GM18870 (cell line): Measurements from ENCODE around the gene ERF.

ENCODE experiments used
- ATAC-seq: cut with Tn5 transposase; IDR thresholded peaks from one replicate; pipeline ENCODE4 v1.9.1; 2021; ENCODE audit warnings: moderate library complexity; ENCODE audit not compliant: unreplicated experiment

Gene ERF

DNA sequence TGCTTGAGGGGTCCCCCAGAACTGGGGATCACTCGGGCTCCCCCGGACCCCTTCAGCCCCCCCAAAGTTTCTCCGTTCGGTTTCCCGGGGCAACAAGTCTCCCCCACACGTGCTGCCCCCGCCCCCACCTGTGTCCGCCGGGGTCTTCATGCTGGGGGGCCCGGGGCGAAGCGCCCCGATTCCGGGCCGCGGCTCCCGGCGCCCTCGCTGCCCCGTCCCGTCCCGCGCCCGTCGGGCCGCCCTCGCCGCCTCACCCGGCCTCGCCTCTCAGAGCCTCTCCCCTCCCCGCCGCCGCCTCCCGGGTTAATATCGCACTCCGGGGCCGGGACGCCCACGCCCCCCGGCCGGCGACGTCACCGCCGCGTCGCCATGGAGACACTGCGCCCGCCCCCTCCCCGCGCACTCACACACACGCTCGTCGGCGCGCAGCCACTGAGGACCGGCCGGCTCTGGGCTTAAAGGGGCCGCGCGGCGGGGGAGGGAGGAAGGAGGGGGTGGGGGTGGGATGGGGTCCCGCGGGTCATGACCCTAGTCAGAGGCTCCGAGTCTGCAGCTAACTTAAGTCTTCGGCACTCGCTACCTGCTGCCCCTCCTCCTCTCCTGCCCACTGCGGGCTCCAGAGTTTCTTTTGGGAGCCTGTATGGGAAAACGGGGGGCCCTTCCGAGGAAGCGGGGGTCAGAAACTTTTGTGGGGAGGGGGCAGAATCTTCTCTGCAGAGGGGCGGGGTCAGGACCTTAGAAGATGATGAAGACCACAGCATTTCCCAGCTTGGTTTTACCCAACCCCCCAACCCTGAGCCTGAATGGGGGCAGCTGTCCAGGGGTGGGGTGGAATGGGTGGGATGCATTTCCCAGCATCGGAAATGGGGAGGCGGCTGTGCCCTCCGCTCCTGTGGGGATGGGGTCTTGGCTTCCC lies at the start of gene ERF:
ERF (minus strand) TSS at position 279 of the 916 bp plus-strand sequence; CDS start at position 150, 129 bp downstream.
- no peak for ATAC-seq

DNA sequence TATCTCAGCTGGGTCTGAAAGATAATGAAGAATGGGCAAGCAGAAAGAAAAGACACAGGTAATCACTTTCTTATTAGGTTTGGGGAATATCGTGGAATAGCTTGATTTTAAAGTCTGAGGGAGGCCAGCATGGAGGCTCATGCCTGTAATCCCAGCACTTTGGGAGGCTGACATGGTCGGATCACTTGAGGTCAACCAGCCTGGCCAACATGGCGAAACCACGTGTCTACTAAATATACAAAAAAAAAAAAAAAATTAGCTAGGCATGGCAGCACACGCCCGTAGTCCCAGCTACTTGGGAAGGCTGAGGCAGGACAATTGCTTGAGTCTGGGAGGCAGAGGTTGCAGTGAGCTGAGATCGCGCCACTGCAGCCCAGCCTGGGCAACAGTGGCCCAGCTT lies 48.9 kb upstream of the ERF start:
- no peak for ATAC-seq

DNA sequence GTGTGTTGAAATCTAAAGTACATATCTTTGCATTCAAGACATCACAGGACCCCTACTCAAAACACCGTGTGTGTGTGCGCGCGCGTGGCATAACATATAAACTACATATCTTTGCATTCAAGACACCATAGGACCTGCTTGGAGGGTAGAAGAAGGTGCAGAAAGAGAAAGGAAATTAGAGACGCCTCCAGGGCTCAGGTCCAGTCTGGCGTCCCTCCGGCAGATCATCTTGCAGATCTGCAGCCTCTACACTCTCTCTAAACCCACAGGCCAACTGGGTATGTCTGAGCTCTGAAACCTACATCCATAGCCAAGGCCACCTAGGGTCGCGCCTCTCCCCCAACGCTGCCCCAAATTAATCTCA lies 48.2 kb upstream of the ERF start:
- no peak for ATAC-seq

DNA sequence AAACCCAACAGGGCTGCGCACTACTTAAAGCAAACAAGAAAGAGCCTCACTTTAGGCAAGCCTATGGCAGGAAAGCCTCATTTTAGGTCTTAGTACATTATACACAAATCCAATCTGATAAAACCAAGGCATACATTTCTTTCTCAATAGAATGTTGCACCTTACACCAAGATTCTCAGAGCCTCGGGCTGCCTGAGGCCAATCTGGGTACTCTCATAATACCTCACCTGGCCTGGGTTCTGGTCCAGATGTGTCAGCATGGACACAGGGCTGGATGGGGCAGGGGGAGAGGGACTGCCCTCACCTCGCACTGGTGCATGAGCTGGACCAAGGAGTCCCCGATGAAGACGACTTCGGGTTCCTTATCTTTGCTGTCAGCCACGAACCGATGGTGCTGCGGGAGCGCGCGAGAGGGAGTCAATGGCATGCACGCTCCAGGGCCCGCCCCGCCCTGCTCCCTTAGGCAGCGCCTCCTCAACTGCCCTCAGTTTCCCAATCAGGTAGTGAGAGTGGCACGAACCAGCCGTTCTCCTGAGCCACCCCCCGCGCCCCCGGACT lies 46.8 kb upstream of the ERF start, which contains the start of gene PRR19:
PRR19 (plus strand) TSS at position 487 of the 558 bp plus-strand sequence. CDS start 7,453 bp downstream, outside the sequence.
- no peak for ATAC-seq

DNA sequence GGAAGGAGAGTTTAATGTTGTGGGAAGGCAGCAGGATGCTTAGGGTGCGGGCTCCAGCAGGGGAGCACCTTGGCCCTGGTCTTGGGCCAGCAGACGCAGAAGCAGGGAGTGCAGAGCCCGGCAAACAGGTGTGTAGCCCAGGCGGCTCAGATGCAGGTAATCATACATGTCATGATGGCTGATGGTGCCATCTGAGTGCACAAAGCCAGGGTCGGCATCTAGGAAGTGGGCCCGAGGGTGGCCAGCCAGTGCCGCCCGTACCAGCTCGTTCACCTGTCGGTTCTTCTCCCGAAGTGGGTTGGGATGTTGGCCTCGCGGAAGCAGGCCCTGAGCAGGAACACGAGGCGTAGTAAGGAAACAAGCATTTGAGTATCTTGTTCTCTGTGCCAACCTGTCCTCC lies 42.1 kb upstream of the ERF start:
- no peak for ATAC-seq

DNA sequence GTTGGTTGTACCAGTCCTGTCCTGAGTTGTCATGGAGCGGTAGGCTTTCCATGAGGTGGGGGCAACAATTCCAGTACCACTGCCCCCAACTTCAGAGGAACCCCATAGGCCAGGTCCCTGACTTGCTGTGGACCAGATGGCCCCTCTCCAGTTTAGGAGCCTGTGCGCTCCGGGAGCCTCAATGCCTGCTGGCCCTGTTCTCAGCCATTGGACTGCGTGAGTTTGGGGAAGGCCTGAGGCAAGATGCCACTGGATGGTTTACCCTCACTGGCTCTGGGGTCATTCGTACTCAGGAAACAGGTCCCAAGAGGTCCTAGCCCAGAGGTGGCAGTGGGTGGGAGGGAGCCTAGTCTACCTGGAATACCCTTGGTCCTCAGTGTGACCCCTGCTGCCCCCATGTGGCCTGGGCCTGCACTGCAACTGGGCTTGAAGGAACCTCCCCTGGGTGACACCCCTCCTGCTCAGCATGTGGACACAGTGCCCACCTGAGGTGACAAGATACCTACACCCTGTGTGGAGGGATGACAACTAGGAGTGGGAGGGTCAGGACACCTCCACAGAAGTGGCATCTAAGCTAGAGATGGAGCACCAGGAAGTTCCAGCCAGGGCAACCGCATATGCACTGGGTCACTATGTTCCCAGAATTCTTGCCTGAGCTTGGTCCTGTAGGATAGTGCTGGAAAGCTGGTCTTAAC lies 41.0 kb upstream of the ERF start:
- ATAC-seq = no peak

DNA sequence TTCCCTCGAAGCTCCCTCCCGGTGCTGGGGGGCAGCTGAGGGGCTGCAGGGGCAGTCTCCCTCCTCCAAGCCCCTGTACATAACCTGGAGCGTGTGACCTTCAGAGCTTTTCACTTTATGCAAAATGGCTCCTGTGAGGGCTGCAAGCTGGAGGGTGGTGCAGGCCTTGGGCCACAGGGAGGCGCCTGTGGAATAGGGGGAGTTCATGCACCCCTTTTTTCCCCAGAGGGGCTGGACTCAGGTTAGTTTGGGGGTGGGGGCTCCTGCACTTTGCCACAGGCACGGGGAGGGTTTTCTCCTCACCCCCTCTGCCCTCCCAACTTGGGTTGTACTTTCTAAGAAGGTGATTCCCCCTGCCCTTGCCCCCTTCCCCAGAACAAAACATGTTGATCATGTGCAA lies 40.4 kb upstream of the ERF start:
- no peak for ATAC-seq

DNA sequence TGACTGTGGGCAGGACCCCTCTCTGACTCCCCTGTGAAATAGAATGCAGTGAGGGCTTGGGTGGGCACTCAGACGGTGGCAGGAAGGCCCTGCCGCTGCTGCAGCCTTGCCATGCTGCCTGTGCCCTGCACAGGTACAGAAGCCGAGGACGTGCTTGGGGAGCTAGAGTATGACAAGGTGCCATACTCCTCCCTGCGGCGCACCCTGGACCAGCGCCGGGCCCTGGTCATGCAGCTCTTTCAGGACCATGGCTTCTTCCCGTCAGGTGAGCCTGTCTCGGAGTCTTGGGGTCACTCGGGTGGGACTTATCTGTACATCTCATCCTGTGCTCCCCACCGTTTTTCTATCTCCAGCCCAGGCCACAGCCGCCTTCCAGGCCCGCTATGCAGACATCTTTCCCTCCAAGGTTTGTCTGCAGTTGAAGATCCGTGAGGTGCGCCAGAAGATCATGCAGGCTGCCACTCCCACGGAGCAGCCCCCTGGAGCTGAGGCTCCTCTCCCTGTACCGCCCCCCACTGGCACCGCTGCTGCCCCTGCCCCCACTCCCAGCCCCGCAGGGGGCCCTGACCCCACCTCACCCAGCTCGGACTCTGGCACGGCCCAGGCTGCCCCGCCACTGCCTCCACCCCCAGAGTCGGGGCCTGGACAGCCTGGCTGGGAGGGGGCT lies 39.7 kb upstream of the ERF start:
- no peak for ATAC-seq

DNA sequence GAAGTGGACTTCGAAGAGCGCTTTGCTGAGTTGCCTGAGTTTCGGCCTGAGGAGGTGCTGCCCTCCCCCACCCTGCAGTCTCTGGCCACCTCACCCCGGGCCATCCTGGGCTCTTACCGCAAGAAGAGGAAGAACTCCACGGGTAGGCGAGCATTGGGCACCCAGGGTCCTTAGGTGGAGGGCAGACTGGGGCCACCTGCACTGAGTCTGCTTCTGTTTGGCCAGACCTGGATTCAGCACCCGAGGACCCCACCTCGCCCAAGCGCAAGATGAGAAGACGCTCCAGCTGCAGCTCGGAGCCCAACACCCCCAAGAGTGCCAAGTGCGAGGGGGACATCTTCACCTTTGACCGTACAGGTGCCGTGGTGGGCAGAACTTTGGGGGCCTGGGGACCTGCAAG lies 39.0 kb upstream of the ERF start:
- ATAC-seq = no peak

DNA sequence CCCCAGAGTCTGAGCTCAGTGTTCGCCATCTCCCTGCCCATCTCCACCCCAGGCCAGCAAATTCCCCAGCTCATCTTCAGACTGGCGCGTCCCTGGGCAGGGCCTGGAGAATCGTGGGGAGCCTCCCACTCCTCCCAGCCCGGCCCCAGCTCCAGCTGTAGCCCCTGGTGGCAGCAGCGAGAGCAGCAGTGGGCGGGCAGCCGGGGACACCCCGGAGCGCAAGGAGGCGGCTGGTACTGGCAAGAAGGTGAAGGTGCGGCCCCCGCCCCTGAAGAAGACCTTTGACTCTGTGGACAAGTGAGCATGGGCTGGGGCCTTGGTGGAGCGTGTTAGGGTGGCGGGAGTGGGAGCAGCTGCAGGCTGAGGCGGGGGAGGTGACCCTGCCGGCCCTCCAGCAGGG lies 38.6 kb upstream of the ERF start:
- ATAC-seq = no peak

DNA sequence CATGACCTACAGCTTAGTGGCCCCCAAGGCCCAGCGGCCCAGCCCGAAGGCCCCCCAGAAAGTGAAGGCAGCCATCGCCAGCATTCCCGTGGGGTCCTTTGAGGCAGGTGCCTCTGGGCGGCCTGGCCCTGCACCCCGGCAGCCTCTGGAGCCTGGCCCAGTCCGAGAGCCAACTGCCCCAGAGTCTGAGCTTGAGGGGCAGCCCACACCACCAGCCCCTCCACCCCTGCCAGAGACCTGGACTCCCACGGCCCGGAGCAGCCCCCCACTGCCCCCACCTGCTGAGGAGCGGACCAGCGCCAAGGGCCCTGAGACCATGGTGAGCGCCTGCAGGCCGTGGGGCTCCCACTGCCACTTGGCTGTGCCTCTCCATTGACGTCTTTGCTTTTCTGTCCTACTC lies 38.0 kb upstream of the ERF start:
- ATAC-seq = no peak

DNA sequence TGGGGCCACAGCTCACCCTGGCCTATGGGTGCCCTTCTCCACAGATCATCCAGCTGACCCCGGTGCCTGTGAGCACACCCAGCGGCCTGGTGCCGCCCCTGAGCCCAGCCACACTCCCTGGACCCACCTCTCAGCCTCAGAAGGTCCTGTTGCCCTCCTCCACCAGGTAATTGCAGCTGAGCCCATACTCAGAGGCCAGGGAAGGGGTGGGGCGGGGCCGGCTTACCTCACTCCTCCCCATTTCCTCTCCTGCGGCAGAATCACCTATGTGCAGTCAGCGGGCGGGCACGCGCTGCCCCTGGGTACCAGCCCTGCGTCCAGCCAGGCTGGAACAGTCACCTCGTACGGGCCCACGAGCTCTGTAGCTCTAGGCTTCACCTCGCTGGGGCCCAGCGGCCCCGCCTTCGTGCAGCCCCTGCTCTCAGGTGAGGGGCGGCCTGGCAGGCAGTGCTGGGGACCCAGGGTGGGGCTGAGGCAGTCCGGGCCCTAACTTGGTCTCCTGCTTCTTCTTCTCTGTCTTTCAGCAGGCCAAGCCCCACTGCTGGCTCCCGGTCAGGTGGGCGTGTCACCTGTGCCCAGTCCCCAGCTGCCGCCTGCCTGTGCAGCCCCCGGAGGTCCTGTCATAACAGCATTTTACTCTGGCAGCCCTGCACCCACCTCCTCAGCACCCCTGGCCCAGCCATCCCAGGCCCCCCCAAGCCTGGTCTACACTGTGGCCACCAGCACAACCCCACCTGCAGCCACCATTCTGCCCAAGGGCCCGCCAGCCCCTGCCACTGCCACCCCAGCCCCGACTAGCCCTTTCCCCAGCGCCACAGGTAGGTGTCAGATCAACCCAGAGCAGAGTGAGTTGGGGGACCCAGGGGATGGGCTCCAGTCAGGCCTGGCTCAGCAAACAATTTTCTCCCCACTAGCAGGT lies 37.4 kb upstream of the ERF start:
- ATAC-seq = no peak

DNA sequence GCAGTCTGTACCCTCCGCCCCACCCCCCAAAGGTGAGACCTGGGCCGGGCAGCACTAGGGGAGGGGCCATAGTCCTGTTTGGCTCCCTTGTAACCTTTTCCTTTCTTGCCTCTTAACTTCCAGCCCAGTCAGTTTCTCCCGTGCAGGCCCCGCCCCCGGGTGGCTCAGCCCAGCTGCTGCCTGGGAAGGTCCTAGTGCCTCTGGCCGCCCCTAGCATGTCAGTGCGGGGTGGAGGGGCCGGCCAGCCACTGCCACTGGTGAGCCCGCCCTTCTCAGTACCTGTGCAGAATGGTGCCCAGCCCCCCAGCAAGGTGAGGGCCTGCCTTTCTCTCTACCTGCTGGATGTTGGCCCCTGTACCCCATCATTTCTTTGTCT lies 36.5 kb upstream of the ERF start:
- no peak for ATAC-seq

DNA sequence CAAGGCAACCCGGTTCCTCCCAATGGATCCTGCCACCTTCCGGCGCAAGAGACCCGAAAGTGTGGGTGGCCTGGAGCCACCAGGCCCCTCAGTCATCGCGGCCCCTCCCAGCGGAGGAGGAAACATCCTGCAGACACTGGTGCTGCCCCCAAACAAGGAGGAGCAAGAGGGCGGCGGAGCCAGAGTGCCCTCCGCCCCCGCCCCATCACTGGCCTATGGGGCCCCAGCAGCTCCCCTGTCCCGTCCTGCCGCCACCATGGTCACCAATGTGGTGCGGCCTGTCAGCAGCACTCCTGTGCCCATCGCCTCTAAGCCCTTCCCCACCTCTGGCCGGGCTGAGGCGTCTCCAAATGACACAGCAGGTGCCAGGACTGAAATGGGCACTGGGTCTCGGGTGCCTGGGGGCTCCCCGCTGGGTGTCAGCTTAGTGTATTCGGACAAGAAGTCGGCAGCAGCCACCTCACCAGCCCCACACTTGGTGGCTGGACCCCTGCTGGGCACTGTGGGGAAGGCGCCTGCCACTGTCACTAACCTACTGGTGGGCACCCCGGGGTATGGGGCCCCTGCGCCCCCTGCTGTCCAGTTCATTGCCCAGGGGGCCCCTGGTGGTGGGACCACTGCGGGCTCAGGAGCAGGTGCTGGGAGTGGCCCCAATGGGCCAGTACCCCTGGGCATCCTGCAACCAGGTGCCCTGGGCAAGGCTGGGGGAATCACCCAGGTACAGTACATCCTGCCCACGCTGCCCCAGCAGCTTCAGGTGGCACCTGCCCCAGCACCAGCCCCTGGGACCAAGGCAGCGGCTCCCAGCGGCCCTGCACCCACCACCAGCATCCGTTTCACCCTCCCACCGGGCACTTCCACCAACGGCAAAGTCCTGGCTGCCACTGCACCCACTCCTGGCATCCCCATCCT lies 35.9 kb upstream of the ERF start:
- ATAC-seq = no peak

DNA sequence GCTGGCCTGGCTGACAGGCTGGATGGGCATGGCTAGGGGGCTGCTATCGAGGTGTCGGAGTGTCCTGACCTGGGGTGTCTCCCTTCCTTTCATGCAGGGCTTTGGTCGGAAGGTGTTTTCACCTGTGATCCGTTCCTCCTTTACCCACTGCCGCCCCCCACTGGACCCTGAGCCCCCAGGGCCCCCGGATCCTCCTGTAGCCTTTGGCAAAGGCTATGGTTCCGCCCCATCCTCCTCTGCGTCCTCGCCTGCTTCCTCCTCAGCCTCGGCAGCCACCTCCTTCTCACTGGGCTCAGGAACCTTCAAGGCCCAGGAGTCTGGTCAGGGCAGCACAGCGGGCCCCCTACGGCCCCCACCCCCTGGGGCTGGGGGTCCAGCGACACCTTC lies 35.2 kb upstream of the ERF start:
- ATAC-seq = no peak

DNA sequence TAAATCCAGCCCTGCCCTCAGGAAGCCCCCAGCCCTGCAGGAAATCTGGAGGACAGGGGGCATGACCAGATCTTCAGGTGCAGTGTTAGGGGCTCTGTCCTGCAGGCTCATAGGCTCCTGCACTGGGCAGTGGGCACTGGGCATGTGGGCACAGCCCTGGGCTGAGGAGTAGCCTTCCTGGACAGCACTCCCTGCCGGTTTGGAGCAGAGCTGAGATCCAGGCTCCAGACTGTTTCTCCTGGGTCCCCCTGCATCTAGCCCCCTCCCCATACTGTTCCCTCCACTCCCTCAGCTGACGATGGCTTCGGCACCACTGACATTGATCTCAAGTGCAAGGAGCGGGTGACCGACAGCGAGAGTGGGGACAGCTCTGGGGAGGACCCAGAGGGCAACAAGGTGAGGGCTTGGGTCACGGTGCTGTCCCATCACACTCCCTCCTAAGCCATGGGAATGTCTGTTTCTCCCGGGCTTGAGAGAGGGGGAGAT lies 34.7 kb upstream of the ERF start:
- ATAC-seq = no peak

DNA sequence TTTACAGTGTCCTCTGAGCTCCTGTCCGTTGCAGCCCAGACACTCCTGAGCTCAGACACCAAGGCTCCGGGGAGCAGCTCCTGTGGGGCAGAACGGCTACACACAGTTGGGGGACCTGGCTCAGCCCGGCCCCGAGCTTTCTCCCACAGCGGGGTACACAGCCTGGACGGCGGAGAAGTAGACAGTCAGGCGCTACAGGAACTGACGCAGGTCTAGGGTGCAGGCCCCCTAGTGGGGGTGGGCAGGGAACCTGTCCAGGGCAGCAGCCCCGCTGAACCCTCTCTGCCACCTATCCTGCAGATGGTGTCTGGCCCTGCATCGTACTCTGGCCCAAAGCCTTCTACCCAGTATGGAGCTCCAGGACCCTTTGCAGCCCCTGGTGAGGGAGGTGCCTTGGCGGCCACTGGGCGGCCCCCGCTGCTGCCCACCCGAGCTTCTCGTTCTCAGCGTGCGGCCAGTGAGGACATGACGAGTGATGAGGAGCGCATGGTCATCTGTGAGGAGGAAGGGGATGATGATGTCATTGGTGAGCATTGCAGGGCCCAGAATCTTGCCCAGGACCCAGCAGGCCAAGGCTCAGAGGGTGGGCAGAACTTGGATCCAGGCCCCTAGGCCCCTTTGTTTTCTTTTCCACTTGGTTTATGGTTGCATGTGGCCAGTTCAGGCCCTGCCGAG lies 34.1 kb upstream of the ERF start:
- ATAC-seq = no peak

DNA sequence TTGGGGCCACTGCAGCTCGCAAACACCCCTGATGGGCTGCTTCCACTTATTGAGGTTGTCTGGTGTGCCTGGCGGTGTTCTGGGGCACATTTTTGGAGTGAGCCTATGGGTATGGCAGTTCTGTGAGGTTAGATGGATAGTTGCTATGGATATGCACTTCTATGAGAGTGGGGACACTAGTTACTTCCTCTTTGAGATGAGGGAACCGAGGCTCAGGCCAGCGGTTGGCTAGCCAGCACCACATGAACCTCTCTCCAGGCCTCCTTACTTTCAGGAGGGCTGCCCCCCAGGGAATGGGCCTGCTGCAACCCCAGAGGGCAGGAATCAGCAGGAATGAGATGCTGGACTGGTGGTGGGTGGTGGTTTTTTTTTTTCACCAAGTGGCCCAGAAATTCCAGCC lies 33.5 kb upstream of the ERF start:
- ATAC-seq = no peak

DNA sequence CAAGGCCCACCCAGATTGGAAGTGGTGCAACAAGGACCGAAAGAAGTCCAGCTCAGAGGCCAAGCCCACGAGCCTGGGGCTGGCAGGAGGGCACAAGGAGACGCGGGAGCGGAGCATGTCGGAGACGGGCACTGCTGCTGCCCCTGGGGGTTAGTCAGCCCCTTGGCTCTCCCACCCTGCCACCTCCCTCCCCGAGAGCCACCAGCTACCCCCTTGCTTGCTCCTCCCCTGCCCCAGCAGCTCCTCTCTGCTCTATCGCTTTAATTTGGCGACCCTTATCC lies 32.8 kb upstream of the ERF start:
- no peak for ATAC-seq
